GM12878 (cell line): Measurements from ENCODE around the gene SLC43A3. TPM values are rescaled to one million over a fixed set of nuclear protein-coding genes. Genes with fewer than 3 reads are reported as not detected.

Experiments
- ATAC-seq: fragments of 200-7000 bp; cut with Tn5 transposase; 3 replicates; pipeline ENCODE4 v1.9.1; 2020; ENCODE audit warnings: mild to moderate bottlenecking, moderate library complexity
- BruUV-seq: library from RNA; stranded (reverse); fragments of 400-500 nt; replicated peaks from 2 replicates; lab custom pipeline; 2021; lab: Mats Ljungman, UMichigan
- CTCF ChIA-PET: fragments of 300-600 bp; sonication (Branson Sonifier 250); formaldehyde crosslinking; extraction: SDS; loops from one replicate; lab custom pipeline; 2021; ENCODE audit warnings: inconsistent platforms; lab: Yijun Ruan, JAX
- POLR2A ChIA-PET: fragments of 350-600 bp; formaldehyde crosslinking; extraction: SDS; loops from one replicate; lab custom pipeline; 2021; ENCODE audit warnings: inconsistent platforms; lab: Charles Lee
- RAD21 ChIA-PET: fragments of 300-600 bp; sonication (Branson Sonifier 250); formaldehyde crosslinking; loops from one replicate; lab custom pipeline; 2023; ENCODE audit warnings: antibody characterized with exemption; ENCODE audit not compliant: unreplicated experiment; lab: Charles Lee
- SMC1A ChIA-PET: fragments of 300-600 bp; sonication (Branson Sonifier 250); formaldehyde crosslinking; loops from one replicate; lab custom pipeline; 2023; ENCODE audit not compliant: unreplicated experiment, uncharacterized antibody; lab: Charles Lee
- DNase-seq: peaks from one replicate; pipeline ENCODE4 v3.0.0-alpha.2; 2011; ENCODE audit warnings: low read depth, low spot score
- FAIRE-seq: peaks from 3 replicates; lab custom pipeline; 2011; peaks lifted over from hg19 to GRCh38; lab: Jason Lieb, UNC
- H2AFZ ChIP-seq: 2 replicates; pipeline ENCODE4 v1.6.0; 2011; ENCODE audit warnings: low read depth, low read length, control low read depth; ENCODE audit not compliant: control insufficient read depth
- H3K27ac ChIP-seq: 2 replicates; pipeline ENCODE4 v1.5.1; 2011; ENCODE audit warnings: control low read depth; ENCODE audit not compliant: control insufficient read depth, insufficient read depth
- H3K27me3 ChIP-seq, 2 experiments: replicated peaks in 1 of 2; 2 replicates each; pipeline versions ENCODE4 v1.6.0 to v1.6.1; 2011; ENCODE audit warnings: low read length in 1 of 2; ENCODE audit not compliant: control insufficient read depth in 2 of 2, insufficient read depth in 2 of 2
- H3K36me3 ChIP-seq, 2 experiments: 2 replicates each; pipeline ENCODE4 v1.5.1; 2011; ENCODE audit warnings: low read length in 1 of 2; ENCODE audit not compliant: control insufficient read depth in 2 of 2, insufficient read depth in 2 of 2
- H3K4me1 ChIP-seq: 2 replicates; pipeline ENCODE4 v1.6.1; 2011; ENCODE audit warnings: mild to moderate bottlenecking, low read length, moderate library complexity, mixed read lengths; ENCODE audit not compliant: control insufficient read depth, insufficient read depth
- H3K4me2 ChIP-seq: 2 replicates; pipeline ENCODE4 v1.6.0; 2011; ENCODE audit warnings: control low read depth; ENCODE audit not compliant: control insufficient read depth, insufficient read depth
- H3K4me3 ChIP-seq: fragments of 200-600 bp; sonication (generic); 2 replicates; pipeline ENCODE4 v1.5.1; 2016
- H3K79me2 ChIP-seq: 2 replicates; pipeline ENCODE4 v1.6.0; 2011; ENCODE audit warnings: low read length; ENCODE audit not compliant: control insufficient read depth, insufficient read depth
- H3K9ac ChIP-seq: 2 replicates; pipeline ENCODE4 v1.8.0; 2011; ENCODE audit warnings: low read length, control low read depth, mixed read lengths; ENCODE audit not compliant: control insufficient read depth, insufficient read depth
- H3K9me3 ChIP-seq: replicated peaks from 3 replicates; pipeline ENCODE4 v1.5.1; 2011; ENCODE audit warnings: mild to moderate bottlenecking, low read length; ENCODE audit not compliant: control insufficient read depth, insufficient read depth
- H4K20me1 ChIP-seq: 2 replicates; pipeline ENCODE4 v1.6.0; 2011; ENCODE audit not compliant: control insufficient read depth, insufficient read depth
- GABPA ChIP-seq: IDR thresholded peaks from 2 replicates; pipeline ENCODE4 v1.6.1; 2014; ENCODE audit warnings: antibody characterized with exemption, low read depth, mild to moderate bottlenecking, inconsistent platforms
- REST ChIP-seq: IDR thresholded peaks from 2 replicates; pipeline ENCODE4 v1.6.1; 2012; ENCODE audit warnings: mild to moderate bottlenecking, low read depth, low read length
- SMAD1 ChIP-seq: fragments of 450-650 bp; IDR thresholded peaks from 2 replicates; pipeline ENCODE4 v1.6.1; 2018; ENCODE audit warnings: mild to moderate bottlenecking, low read depth; ENCODE audit not compliant: partially characterized antibody
- SMAD5 ChIP-seq: IDR thresholded peaks from 2 replicates; pipeline ENCODE4 v1.6.1; 2016; ENCODE audit warnings: antibody characterized with exemption, low read depth
- SMARCA5 ChIP-seq: fragments of 450-650 bp; IDR thresholded peaks from 2 replicates; pipeline ENCODE4 v1.6.1; 2017; ENCODE audit warnings: mild to moderate bottlenecking
- STAT1 ChIP-seq: fragments of 450-650 bp; conservative IDR thresholded peaks from 2 replicates; pipeline ENCODE4 v1.6.1; 2014; ENCODE audit warnings: antibody characterized with exemption, mild to moderate bottlenecking
- WRNIP1 ChIP-seq: IDR thresholded peaks from 2 replicates; pipeline ENCODE4 v1.6.1; 2011; ENCODE audit warnings: low read depth, low read length, improper control_type of control experiment, borderline replicate concordance
- YY1 ChIP-seq: IDR thresholded peaks from 2 replicates; pipeline ENCODE4 v1.6.1; 2011; ENCODE audit warnings: low read depth, mild to moderate bottlenecking, low read length
- WGBS: methylation state at CpG from one replicate; pipeline ENCODE4 v1.1.6; 2016; ENCODE audit warnings: low lambda C conversion rate; ENCODE audit not compliant: insufficient replicate concordance, insufficient coverage; ENCODE audit errors: missing lambda C conversion rate; 5-methylcytosine and 5-hydroxymethylcytosine counted together
- in situ Hi-C: fragments of 300-500 bp; cut with MboI; formaldehyde crosslinking; loops from 9 replicates; pipeline ENCODE4 v1.14.3; 2018; ENCODE audit warnings: mixed read lengths
- intact Hi-C: fragments of 100-400 bp; cut with micrococcal nuclease; formaldehyde crosslinking; loops from one replicate; pipeline ENCODE4 v1.14.2; 2022; ENCODE audit not compliant: unreplicated experiment
- polyA plus RNA-seq, 11 experiments: library from polyadenylated mRNA; depleted of rRNA in 4 of 11; unstranded in 6 of 11; stranded (reverse) in 5 of 11; fragments of >200 nt; fragmentation: Nextera tagmentation in 4 of 11; fragmentation: Illumina TruSeq in 1 of 11; extraction: Ambion mirVana in 4 of 11; extraction: Trizol in 1 of 11; gene quantifications; 1 replicate in 1 of 11; 2 replicates in 10 of 11; pipeline versions ENCODE4 v1.2.1 to v1.2.3, GENCODE V29; 2011 to 2016; ENCODE audit warnings: inconsistent platforms in 2 of 11, missing spikeins in 2 of 11, low read depth in 1 of 11
- total RNA-seq, 4 experiments: library from RNA; depleted of rRNA in 3 of 4; stranded (reverse); fragments of >200 nt in 3 of 4; fragmentation: Illumina TruSeq in 1 of 4; extraction: Trizol in 1 of 4; gene quantifications; 2 replicates each; pipeline versions ENCODE4 v1.2.1 to v1.2.3, GENCODE V29; 2013 to 2021
- TF ChIP-seq, protein P1 (sequence below): fragments of 450-650 bp; formaldehyde crosslinking; IDR thresholded peaks from 2 replicates; pipeline ENCODE4 v1.4.0; 2022; ENCODE audit warnings: mild to moderate bottlenecking, moderate library complexity
- TF ChIP-seq, protein P2 (sequence below): fragments of 450-650 bp; IDR thresholded peaks from 2 replicates; pipeline ENCODE4 v1.6.1; 2018; ENCODE audit warnings: mild to moderate bottlenecking, low read depth, moderate library complexity; ENCODE audit not compliant: partially characterized antibody

Gene SLC43A3
- total and polyA plus RNA-seq, 10 of the 15 experiments (the other 5 are each of a cell fraction or from before 2014, with no cell fraction given) = 37.5 to 237 (median 132) TPM

GRCh38 chr11:57424137-57424791, 2.7 kb downstream of the SLC43A3 start:
- WGBS = 59% methylated on average over 9 of the region's 9 CpGs
- RAD21 ChIA-PET = interaction anchor here (1.6 to 3.3 kb wide), 3 partner anchors 17 to 79 kb away, joined by 6 to 21 read pairs (median 14); no protein-coding TSS in a partner anchor

More at GRCh38 chr11:57424137-57424791, 2.7 kb downstream of the SLC43A3 start:
- no peaks in the 10 kb centered on the region for H3K9me3 ChIP-seq
- H4K20me1 ChIP-seq = peaks cover 3% of the 10 kb centered on the region; the same call in 1 of the 2 replicates
- peak overlapping the region; percentile 97 for H3K27ac ChIP-seq
- no peaks in the 10 kb centered on the region for H3K27me3 ChIP-seq
- BruUV-seq = no TSS peak
- TF ChIP-seq YY1 (no peak), REST (no peak), SMAD5 (0 out of 2 replicates have a peak, but pooled peaks have one; percentile 7), STAT1 (no peak), GABPA (no peak), SMAD1 (peak; percentile 56), SMARCA5 (0 out of 2 replicates have a peak, but pooled peaks have one; percentile 62), WRNIP1 (0 out of 2 replicates have a peak, but pooled peaks have one; percentile 11)
- TF ChIP-seq, protein P1, sequence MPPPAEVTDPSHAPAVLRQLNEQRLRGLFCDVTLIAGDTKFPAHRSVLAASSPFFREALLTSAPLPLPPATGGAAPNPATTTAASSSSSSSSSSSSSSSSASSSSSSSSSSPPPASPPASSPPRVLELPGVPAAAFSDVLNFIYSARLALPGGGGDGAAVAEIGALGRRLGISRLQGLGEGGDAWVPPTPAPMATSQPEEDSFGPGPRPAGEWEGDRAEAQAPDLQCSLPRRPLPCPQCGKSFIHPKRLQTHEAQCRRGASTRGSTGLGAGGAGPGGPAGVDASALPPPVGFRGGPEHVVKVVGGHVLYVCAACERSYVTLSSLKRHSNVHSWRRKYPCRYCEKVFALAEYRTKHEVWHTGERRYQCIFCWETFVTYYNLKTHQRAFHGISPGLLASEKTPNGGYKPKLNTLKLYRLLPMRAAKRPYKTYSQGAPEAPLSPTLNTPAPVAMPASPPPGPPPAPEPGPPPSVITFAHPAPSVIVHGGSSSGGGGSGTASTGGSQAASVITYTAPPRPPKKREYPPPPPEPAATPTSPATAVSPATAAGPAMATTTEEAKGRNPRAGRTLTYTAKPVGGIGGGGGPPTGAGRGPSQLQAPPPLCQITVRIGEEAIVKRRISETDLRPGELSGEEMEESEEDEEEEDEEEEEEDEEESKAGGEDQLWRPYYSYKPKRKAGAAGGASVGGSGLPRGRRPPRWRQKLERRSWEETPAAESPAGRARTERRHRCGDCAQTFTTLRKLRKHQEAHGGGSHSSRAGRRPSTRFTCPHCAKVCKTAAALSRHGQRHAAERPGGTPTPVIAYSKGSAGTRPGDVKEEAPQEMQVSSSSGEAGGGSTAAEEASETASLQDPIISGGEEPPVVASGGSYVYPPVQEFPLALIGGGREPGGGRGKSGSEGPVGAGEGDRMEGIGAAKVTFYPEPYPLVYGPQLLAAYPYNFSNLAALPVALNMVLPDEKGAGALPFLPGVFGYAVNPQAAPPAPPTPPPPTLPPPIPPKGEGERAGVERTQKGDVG (CRISPR knock-in tag) = no peak
- TF ChIP-seq, protein P2, sequence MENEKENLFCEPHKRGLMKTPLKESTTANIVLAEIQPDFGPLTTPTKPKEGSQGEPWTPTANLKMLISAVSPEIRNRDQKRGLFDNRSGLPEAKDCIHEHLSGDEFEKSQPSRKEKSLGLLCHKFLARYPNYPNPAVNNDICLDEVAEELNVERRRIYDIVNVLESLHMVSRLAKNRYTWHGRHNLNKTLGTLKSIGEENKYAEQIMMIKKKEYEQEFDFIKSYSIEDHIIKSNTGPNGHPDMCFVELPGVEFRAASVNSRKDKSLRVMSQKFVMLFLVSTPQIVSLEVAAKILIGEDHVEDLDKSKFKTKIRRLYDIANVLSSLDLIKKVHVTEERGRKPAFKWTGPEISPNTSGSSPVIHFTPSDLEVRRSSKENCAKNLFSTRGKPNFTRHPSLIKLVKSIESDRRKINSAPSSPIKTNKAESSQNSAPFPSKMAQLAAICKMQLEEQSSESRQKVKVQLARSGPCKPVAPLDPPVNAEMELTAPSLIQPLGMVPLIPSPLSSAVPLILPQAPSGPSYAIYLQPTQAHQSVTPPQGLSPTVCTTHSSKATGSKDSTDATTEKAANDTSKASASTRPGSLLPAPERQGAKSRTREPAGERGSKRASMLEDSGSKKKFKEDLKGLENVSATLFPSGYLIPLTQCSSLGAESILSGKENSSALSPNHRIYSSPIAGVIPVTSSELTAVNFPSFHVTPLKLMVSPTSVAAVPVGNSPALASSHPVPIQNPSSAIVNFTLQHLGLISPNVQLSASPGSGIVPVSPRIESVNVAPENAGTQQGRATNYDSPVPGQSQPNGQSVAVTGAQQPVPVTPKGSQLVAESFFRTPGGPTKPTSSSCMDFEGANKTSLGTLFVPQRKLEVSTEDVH = no peak
- peaks cover 71% of the 10 kb centered on the region for H3K79me2 ChIP-seq
- H3K4me2 ChIP-seq = peak overlapping the region; percentile 99
- ChIA-PET CTCF (interaction anchor here (1.4 to 2.6 kb wide), 3 partner anchors 33 to 59 kb away, joined by 3 to 15 read pairs (median 7); no protein-coding TSS in a partner anchor), POLR2A (interaction anchor here (0.6 to 3.3 kb wide), 5 partner anchors 8 to 969 kb away, joined by 3 to 22 read pairs (median 7); partner anchors contain the start of gene TNKS1BP1), SMC1A (interaction anchor here (0.6 kb wide), 1 partner anchor 61 kb away, joined by 3 read pairs; no protein-coding TSS in a partner anchor)
- peaks cover 12 to 30% of the 10 kb centered on the region in 2 experiments for H3K36me3 ChIP-seq
- DNase-seq = no peak
- peak overlapping the region; percentile 88 for H3K4me3 ChIP-seq
- in situ Hi-C loops (no loop called here), intact Hi-C loops (no loop called here)
- H2AFZ ChIP-seq = peak overlapping the region; percentile 8; the same call in 1 of the 2 replicates
- peak overlapping the region; percentile 94 for H3K9ac ChIP-seq
- ATAC-seq = no peak
- FAIRE-seq = no peak
- peaks cover 39% of the 10 kb centered on the region for H3K4me1 ChIP-seq
